ENCODE data around the gene CIDEA. TPM values are rescaled to one million over a fixed set of nuclear protein-coding genes. Genes with fewer than 3 reads are reported as not detected.

The CIDEA gene
- polyA plus RNA-seq, 3 donors: not detected

- Histone ChIP-seq H3K27me3 (ENCODE audit: control insufficient read depth in 2 of 2, insufficient read depth in 2 of 2, low read length in 2 of 2) (peaks cover 0 to 10% of the 10 kb centered on the region in 2 donors), H4K20me1 (ENCODE audit: insufficient read depth, low read length) (no peaks in the 10 kb centered on the region), H3K9ac (ENCODE audit: insufficient read depth, low read length, poor library complexity, severe bottlenecking) (no peak overlapping the region), H3K4me2 (replicated peaks; ENCODE audit: extremely low read depth, low read length, poor library complexity, severe bottlenecking) (no peak overlapping the region), H3K4me1 (ENCODE audit: control insufficient read depth in 1 of 2, insufficient read depth in 2 of 2, low read length in 2 of 2) (peaks cover 0 to 3% of the 10 kb centered on the region in 2 donors), H3K4me3 (replicated peaks in 1 of 3; ENCODE audit: low read depth in 2 of 3, low read length in 3 of 3) (no peak overlapping the region), H3K27ac (ENCODE audit: low read depth in 1 of 2, low read length in 2 of 2) (no peak overlapping the region), H3K9me3 (replicated peaks in 1 of 2; ENCODE audit: control insufficient read depth in 1 of 2, insufficient read depth in 1 of 2, low read length in 2 of 2) (peaks cover 0 to 3% of the 10 kb centered on the region in 2 donors), H3K36me3 (replicated peaks in 1 of 2; ENCODE audit: control insufficient read depth in 1 of 2, insufficient read depth in 2 of 2, low read length in 2 of 2) (no peaks in the 10 kb centered on the region), H3K79me2 (ENCODE audit: insufficient read depth, low read length) (no peaks in the 10 kb centered on the region), H2AFZ (ENCODE audit: insufficient read depth, low read depth, low read length, poor library complexity, severe bottlenecking) (no peak overlapping the region)
- H3K36me3 Mint-ChIP-seq: no peaks in the 10 kb centered on the region
- TF ChIP-seq CTCF (IDR thresholded peaks at IDR 0.05): no peak
- WGBS (ENCODE audit: insufficient coverage): 84% methylated on average over 6 of the region's 13 CpGs
- peaks cover 0 to 9% (median 6%) of the 10 kb centered on the region in 7 donors for H3K9me3 Mint-ChIP-seq
- peaks cover 4% of the 10 kb centered on the region for H3K4me1 Mint-ChIP-seq
- H3K27me3 Mint-ChIP-seq (ENCODE audit: low read depth in 3 of 3): peaks cover 10 to 18% (median 15%) of the 10 kb centered on the region in 3 donors
- peak overlapping the region in 2 of 7 donors; percentile 55 to 71 for H3K27ac Mint-ChIP-seq
- no peak for DNase-seq
- intact Hi-C loops (cut with micrococcal nuclease): loop anchor here in 1 of 2 donors (10.0 kb wide), 1 partner anchor 73 kb away; the partner anchor contains the start of gene AFG3L2
- no peak overlapping the region for H3K4me3 Mint-ChIP-seq
Observed at GRCh38 chr18:12301263-12302005, 47.3 kb downstream of the CIDEA start.

DNA sequence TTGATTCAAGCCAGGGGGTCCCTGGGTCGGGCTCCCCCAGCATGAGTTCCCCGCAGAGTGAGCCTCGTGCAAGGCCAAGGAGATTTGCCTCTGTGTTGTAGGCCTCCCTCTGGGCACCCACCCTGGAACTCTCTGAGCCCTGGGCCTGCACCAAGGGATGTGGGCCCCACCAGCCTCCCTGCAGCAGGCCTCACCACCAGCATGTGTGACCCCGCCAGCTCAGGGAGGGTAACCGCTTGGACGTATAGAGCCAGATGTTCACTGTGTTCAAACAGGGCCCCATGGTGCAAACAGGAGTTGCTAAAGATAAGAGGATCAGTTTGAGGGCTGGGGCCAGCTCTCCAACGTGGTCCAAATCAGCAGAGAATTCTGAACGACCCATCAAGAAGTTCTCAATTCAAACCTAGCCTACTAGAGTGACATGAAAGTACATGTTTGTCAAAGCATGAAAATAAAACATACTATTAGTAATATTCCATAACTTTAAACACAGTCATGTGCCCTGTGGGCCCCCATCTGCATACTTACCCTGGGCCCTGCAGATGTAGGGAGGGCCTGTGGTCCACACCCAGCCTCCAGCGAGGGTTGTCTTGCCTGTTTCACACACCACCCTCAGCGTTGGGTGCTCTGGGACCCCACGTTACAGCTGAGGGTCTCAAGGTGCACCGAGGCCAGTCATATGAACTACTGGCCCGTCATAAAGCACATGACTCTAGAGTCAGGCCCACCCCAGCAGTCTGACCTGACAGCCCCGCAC lies 48.4 kb downstream of the CIDEA start:
- no peak overlapping the region for H3K4me3 Mint-ChIP-seq
- H3K27me3 Mint-ChIP-seq (ENCODE audit: low read depth in 3 of 3): peaks cover 18 to 29% (median 26%) of the 10 kb centered on the region in 3 donors
- no peak overlapping the region for H3K27ac ChIP-seq (ENCODE audit: low read depth in 1 of 2, low read length in 2 of 2)
- H3K36me3 ChIP-seq (replicated peaks in 1 of 2; ENCODE audit: control insufficient read depth in 1 of 2, insufficient read depth in 2 of 2, low read length in 2 of 2): no peaks in the 10 kb centered on the region
- peaks cover 0 to 13% (median 8%) of the 10 kb centered on the region in 7 donors for H3K9me3 Mint-ChIP-seq
- H2AFZ ChIP-seq (ENCODE audit: insufficient read depth, low read depth, low read length, poor library complexity, severe bottlenecking): no peak overlapping the region
- H3K4me2 ChIP-seq (replicated peaks; ENCODE audit: extremely low read depth, low read length, poor library complexity, severe bottlenecking): no peak overlapping the region
- intact Hi-C loops (cut with micrococcal nuclease): loop anchor here in 1 of 2 donors (10.0 kb wide), 1 partner anchor 72 kb away; the partner anchor contains the start of gene AFG3L2
- no peak for TF ChIP-seq CTCF (IDR thresholded peaks at IDR 0.05)
- H3K4me3 ChIP-seq (replicated peaks in 1 of 3; ENCODE audit: low read depth in 2 of 3, low read length in 3 of 3): no peak overlapping the region
- peaks cover 15% of the 10 kb centered on the region for H3K4me1 Mint-ChIP-seq
- no peak for DNase-seq
- peaks cover 11 to 15% of the 10 kb centered on the region in 2 donors for H3K4me1 ChIP-seq (ENCODE audit: control insufficient read depth in 1 of 2, insufficient read depth in 2 of 2, low read length in 2 of 2)
- H3K36me3 Mint-ChIP-seq: peaks cover 4 to 5% of the 10 kb centered on the region in 2 donors
- 98% methylated on average over 11 of the region's 14 CpGs for WGBS (ENCODE audit: insufficient coverage)
- no peak overlapping the region for H3K9ac ChIP-seq (ENCODE audit: insufficient read depth, low read length, poor library complexity, severe bottlenecking)
- H4K20me1 ChIP-seq (ENCODE audit: insufficient read depth, low read length): no peaks in the 10 kb centered on the region
- peaks cover 0 to 3% of the 10 kb centered on the region in 2 donors for H3K9me3 ChIP-seq (replicated peaks in 1 of 2; ENCODE audit: control insufficient read depth in 1 of 2, insufficient read depth in 1 of 2, low read length in 2 of 2)
- no peak overlapping the region for H3K27ac Mint-ChIP-seq
- peaks cover 0 to 21% of the 10 kb centered on the region in 2 donors for H3K27me3 ChIP-seq (ENCODE audit: control insufficient read depth in 2 of 2, insufficient read depth in 2 of 2, low read length in 2 of 2)
- no peaks in the 10 kb centered on the region for H3K79me2 ChIP-seq (ENCODE audit: insufficient read depth, low read length)

Data from CD14-positive monocyte (primary cell).